Superior temporal gyrus (tissue), 1 donor: ENCODE data around the gene CIRBP.

Experiments used
- DNase-seq: peaks from one replicate; pipeline ENCODE4 v3.0.0-alpha.2; 2016; ENCODE audit errors: extremely low spot score

The CIRBP gene

DNA sequence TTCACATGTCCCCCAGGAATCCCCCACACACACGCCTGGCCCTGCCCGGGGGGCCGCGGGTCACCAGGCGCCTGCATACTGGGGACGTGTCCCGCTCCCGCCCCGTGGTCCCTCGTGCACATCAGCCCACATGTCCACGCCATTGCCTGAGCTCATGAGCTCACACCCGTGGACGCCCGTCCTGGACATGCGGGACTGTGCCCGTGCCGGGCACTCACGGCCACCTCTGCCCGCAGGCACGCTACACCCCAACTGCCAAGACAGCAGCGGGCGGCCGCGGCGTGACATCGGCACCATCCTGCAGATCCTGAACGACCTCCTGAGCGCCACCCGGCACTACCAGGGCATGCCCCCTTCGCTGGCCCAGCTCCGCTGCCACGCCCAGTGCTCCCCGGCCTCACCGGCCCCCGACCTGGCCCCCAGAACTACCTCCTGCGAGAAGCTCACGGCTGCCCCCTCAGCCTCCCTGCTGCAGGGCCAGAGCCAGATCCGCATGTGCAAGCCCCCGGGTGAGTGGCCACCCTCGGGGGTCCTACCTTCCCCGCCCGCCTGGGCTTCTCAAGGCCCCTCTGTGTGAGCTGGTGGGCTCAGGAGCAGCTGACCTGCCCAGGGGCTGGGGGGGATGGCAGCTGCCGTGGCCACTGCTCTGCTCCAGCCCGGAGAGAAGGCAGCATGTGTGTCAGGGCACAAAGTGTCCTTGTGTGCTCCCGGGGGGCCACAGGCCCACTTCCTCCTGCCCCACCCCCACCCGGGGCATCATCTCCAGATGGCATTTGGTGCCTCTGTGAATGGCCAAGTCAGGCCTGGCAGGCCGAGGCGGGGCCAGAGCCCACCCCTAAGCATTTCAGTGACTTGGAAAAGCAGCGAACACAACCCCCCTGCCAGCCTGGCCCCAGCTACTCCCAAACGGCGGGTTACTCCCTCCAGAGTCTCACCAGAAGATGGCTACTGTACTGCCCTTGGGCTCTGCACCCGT lies 13.7 kb upstream of the CIRBP start:
- peak; percentile 79 for DNase-seq

DNA sequence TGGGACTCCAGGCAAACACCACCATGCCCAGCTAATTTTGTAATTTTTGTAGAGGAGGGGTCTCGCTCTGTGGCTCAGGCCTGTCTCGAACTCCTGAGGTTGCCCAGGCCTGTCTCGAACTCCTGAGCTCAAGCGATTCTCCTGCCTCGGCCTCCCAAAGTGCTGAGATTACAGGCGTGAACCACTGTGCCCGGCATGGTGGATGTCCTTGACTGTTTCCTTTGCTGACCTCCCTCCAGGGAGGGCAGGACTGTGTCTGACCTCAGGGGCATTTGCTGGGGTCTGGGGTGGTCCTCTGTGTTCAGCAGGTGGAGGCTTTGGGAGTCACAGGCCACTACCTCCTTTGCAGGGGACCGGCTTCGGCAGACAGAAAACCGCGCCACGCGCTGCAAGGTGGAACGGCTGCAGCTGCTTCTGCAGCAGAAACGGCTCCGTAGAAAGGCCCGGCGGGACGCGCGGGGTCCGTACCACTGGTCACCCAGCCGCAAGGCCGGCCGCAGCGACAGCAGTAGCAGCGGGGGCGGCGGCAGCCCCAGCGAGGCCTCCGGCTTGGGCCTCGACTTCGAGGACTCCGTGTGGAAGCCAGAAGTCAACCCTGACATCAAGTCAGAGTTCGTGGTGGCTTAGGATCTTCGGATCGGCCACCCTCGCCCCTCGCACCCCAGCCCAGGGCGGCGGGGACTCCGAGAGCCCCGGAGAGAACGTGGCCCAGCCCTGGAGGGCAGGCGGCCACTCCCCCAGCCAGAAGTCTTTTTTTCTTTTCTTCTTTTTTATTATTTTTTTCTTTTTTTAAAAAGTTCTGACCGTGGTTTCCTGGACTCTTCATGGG lies 12.3 kb upstream of the CIRBP start:
- no peak for DNase-seq

DNA sequence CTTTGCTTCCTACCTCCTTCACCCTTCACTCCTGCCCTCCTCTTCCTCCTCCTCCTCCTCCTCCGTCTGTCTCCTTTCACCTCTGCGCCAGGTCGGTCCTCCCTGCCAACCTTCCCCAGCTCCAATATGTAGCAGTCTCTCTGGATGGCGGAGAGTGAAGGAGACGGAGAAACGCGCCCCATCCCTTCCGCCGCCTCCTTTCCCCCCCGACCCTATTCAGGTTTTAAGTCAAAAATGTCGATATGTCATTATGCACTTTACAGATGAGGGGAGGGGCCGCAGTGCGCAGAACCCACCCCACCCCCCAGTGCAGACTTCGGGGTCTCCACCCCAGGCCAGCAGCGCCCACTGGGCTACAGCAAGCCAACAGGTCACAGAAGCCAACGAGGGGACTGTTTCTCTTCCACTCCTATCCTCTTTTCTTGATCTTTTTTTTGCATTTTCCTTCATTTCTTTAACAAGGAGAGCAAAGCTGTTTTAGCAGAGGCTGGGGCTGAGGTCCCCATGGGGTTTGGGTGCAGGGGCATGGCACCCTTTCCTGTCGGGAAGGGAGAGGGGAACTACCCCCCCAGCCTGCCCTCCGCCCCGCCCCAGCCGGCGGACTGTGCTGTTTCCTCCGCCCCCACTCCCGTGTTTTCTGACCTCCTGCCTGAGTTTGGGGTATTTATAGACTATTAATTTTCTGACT lies 11.5 kb upstream of the CIRBP start:
- no peak for DNase-seq

DNA sequence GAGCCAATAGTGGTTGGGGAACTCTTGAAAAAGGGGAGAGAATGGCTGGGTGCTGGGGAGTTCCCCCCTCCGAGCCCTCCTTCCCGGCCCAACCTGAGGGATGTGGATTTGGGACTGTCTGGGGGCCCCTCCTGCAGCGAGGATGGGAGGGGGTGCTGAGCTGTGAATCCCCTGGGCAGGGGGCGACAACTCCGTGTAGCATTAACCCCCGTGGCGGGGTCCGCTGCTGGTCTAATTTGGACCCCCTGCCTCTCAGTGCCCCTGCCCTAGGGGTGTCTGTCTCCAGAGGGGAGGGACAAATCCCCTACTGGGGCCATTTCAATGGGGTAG lies 11.0 kb upstream of the CIRBP start:
- DNase-seq: no peak

DNA sequence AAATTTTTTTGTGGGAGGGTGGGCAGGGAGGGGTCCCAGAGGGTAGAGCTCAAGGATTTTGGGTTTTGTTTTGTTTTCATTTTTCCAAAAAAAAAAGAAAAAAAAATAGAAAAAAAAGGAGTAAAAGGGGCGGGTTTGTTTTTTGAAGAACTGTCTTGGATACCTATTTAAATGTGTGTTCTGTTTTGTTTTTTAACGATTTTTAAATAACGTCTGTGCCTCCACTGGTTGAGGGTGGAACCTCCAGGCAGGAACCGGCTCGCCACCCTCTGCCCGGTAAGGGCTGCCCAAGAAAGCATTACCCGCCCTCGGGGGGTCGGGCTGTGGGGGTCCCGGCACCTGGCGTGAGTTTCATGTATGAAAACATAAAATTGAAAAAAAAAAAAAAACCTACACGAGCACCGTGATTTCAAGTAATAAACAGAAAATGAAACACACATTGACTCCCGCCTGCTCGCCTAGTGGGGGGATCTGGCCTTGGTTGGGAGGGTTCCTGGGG lies 10.4 kb upstream of the CIRBP start:
- DNase-seq: no peak

DNA sequence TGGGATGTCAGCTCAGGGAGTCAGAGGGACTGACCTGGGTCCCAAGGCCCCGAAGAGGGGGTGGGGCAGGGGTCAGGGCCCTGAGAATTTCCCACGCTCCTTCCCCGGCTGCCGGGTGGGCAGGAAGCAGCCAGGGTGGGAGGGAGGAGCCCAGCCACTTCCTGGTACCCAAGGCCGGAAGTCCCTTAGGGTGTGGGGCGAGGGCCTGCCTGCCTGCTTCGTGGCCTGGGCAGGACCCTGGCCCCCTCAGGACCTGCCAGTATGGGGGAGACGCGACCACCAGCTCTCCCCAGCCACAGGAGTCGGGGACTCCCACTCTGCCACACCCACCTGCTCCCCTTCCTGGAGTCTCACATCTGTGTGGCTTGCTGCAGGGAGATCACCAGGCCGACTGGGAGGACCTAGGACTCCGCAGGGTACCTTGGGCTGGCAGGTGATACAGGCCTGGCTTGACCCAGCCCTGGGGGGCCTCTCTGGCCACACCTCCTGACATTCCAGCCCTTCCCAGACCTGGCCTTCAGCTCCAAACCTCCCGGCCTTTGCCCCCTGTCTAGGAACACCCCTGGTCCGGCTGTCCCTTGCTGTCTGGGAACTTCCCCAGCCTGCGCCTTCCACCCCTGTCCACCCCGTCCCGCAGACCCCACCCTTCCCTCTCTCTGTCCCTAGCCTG lies 9.8 kb upstream of the CIRBP start:
- DNase-seq: no peak

DNA sequence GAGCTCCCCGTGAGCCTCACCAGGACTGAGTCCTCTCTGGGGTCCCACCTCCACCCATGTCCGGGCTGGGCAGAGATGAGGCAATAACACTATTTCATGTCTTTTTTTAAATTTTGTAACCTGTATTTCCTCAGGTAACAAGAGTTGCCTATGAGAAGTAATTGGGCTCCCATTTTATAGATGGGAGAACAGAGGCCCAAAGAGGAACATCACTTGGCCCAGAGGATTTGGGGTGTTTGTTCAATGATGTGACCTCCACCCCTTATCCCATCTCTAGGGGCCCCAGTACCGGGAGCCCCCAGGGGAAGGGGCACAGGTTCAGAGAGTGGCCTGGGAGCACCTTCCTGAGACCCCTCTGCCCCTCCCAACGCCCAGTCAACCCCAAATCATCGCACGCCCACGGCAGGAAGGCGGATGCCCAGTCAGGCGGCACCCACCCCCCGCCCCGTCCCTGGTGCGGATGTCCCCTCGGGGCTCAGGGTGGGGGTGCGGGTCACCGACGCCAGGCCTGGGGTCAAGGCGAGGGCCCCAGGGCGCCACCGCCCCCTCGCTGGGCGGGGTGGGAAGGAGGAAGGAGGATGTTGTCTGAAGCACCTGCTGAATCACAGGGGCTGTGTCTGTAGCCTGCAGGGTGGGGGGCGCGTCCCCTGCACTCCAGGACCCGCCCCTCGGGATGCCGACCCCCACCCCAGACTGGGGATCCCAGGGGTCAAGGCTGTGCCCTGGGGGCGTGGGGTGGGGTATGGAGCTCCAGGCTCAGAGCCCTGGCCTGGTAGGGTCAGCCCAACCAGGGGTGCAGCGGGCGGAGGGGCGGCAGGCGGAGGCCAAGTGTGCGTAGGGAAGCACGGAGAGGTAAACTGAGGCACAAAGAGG lies 9.0 kb upstream of the CIRBP start:
- no peak for DNase-seq

DNA sequence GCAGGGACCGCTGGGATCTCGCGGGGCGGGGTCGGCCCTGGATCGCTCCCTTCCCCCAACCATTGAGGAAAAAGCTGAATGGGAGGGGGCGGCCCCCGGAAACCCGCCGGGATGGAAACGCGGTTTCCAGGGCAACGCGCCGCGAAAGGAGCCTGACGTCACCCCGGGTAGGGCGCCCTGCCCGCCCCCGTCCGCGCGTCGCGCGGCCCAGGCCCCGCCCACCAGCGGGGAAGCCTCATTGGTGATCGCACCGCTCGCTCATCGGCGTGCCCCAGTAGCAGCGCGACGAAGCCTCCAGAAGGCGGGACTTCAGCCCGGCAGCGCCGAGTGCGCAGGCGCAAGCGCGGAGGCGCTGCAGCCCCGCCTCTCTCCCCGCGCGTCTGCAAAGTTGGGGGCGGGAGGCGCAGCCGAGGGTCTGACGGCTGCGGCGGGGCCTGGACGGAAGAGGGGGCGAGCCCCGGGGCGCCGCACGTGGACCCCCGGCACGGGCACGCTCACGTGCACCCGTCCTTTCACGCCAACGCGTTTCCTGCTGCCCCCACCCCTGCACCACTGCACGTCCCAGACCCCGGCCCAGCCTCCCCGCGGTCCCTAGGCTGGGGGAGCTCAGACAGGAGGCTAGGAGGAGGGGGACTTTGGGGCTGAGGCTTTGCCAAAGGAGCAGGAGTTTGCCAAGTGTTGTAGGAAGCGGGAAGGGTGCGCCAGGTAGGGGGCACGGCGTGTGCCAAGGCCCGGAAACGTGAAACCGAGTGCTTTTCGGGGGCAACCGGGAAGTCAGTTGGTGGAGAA lies 8.2 kb upstream of the CIRBP start:
- DNase-seq: peak; percentile 97

DNA sequence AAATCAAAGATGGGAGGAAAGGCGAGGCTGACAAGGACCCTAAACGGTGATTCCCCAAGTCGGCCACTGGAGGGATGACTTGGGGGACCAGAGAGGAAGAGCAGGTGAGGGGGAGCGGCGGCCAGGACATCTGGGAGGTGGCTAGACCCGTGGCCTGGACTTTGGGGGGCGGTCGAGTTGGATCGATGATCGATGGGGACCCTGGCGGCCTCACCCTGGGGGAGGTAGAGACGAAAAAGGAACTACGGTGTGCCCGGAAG lies 7.7 kb upstream of the CIRBP start:
- DNase-seq: no peak

DNA sequence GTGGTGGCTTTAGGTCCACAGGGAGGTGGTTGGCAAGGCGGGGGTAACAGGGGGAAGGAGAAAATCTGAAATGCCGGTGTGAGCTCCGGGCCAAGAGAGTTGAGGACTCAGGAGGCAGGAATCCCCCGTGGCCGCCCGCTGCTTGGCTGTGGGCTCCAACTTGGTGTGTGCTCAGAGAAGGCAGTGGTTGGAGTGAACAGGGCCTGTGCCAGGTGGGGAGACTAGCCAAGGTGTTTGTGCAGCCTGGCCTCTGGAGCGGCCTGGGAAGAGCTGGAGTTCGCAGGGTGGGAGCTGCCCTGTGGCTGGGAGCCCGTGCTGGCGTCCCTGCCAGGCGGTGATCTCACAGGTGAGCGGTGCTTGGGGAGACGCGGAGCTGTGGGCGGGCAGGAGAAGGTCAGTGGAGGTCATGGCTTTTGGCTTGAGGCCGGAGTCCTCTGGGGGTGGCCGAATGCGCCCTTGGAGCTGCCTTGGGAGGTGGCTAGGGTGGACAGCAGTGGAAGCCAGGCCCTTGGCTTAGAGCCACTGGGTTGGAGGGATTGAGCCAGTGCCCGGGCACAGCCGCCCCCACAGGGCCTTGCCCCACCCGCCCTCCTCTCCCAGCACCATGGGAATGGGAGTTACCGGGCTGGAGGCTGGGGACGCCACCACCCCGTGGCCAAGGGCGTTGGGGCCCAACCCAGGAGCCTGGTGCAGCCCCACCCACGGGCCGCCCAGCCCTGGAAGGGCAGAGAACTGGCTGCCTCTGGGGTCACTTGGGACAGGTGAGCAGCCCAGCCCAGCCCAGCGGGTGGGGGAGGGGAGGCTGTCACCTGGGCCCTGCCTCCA lies 7.1 kb upstream of the CIRBP start:
- DNase-seq: peak; percentile 10

DNA sequence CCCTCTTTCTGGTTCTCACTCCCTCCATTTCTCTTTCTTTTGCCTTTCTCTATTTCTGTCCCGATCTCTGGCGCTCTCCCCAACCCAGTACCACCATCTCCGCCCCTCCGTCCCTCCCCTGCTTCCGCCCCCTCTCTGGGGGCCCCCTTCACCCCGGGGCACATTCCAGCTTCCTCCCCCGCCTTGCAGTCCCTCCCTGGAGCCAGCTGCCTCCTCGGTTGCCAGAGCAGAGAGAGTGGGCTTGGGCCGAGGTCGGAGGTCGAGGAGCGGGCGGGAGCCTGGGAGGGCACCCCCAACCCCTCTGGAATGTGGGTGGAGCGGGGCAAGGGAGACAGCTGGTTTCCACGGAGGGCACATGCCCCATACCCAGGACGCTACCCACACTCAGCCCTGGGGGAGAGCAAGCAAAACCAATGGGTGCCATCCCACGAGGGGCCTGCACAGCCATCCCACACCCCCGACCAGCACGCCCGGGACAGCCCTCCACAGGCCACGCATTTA lies 6.5 kb upstream of the CIRBP start:
- no peak for DNase-seq

DNA sequence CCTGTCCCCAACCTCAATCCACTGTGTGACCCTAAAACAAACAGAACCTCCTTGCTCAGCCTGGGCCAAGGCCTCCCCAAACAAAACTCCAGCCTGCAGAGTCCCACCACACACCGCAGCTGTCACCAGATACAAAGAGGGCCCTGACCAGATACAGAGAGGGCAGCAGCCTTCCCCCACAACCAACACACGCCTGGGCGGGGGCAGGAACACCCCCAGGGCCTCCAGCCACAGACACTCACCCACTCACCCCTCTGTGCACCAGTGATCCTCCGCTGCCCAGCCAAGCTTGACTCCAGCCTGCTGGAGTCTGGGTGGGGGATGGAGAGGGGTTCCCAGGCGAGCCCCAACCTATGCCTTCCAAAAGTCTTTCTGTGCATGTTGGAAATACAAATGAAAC lies 5.9 kb upstream of the CIRBP start:
- DNase-seq: no peak

DNA sequence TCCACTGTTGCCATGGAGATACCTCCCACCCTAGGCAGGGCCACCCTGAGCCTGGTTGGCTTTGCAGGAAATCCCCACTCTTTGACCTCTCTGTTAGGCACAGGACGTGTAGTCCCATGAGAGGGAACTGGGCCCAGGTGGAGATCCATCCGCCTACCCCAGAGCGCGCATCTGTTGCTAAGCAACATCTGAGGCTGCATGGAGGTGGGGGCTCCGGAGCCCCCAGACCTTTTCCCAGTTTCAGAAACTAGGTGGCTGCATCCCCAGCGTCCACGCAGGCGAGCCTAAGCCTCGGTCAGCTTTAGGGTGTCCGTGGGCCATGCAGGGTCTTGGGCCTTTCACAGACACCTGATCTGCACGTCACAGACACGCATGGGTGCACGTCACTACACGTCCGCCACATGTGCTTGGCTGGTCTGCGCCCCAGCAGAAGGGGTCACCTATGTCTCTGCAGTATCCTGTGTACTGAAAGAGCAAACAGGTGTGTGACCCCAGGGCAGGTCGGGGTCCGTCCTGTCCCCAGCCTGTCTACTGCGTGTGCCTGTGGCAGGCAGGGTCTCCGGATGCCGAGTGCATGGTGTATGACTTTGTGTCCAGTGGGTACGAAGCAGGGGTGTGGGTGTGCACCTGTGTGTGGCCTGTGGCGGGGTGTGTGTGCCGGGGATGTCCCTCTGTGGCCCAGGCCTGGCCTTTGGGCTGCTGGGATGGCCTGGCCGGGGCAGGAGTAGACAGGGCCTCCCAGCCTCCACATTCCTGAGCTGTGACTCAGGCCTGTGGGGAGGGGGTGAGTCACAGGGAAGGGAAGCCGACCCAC lies 4.1 kb upstream of the CIRBP start:
- DNase-seq: peak; percentile 11

DNA sequence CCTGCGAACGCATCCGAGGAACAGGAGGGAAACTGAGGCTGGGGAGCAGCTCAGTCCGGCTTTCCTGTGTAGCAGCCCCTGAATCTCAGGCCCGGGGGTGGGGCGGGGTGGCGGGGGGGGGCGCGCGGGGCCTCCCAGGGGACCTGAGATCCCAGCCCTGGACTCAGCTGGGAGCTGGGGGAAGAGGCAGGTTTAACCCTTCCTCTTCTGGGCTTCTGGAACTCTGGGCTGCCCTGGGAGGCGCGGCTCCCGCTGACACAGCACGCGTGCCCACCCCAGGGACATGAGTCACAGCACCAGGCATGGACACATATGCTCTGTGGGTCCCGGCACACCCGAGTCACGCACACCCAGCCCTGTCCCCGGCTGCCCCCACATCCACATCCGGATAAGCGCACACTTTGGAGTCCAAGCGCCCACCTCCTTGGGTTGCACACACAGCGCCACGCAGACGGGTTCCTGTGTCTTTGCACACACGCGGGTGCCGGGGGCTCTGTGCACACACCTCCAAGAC lies 3.5 kb upstream of the CIRBP start:
- DNase-seq: peak; percentile 9

DNA sequence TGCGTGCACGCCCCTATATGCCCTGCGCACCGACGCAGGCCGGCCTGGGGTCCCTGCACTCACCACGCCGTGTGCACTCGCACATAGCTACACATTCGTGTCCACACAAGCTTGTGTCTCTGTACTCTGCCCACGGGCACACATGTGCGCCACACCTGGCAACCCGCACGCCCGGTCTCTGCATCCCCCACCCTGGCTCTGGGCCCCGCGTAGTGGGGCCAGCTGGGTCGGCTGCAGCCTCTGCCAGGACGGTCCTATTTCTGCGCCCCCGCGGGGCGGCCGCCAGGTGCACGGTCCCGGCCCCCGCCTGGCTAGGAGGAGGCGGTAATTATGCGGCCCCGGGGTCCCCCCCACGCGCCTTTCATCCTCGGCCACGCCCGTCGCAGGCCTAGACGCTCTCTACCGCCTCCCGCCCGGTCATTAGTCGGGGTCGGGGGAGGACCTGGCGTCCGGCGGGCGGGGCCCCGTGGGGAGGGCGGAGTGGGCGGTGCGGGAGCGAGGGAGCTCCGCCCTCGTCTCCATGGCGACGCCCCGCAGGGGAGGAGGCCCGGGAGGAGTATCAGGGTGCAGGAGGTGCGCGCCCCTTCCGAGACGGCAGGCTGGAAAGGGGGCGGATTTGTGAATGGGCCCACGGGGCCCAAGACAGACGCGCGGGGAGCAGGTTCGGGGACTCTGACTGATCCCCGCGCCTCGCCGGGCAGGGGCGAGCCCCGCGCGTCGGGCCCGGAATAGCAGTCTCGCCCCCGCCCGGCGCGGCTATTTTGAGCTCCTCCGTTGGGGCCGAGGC lies 2.8 kb upstream of the CIRBP start:
- peak; percentile 60 for DNase-seq

DNA sequence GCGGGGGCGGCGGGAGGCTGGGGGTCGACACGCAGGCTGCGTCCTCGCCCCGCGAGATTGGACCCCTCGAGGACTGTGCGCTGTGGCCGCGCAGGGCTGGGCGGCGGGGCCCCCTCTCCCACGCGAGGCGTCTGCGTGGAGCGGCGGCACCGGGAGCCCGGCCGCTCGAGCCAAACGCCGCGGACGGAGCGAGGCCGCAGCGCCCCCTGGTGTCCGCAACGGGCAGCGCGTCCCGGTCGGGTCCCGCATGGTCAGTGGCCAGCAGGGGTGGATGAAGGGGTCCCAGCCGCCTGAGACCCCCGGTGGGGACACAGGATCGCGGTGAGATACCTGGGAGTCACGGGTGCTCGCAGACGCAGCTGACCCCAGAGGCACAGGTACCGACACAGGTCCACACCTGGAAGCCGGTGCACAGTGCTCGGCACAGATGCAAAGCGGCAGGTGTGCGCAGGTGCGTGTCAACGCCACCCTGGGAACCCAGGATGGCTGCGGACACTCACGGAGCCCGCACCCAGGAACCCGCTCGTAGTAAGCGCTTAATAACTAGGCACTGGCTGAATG lies 2.1 kb upstream of the CIRBP start:
- peak; percentile 72 for DNase-seq
